MV-4-11 (cell line): ENCODE measurements around the gene CIB1.
A peak's percentile ranks its signal among the peaks of the same experiment; 100 is the strongest.
"Not testable (repeated sequence)": the region's sequence is repeated elsewhere in the genome, so short reads cannot be mapped to it uniquely, and the experiment has no call there.

ENCODE experiments used
- DNase-seq: peaks from one replicate; lab custom pipeline; 2025; lab: John Stamatoyannopoulos, UW

Gene CIB1

DNA sequence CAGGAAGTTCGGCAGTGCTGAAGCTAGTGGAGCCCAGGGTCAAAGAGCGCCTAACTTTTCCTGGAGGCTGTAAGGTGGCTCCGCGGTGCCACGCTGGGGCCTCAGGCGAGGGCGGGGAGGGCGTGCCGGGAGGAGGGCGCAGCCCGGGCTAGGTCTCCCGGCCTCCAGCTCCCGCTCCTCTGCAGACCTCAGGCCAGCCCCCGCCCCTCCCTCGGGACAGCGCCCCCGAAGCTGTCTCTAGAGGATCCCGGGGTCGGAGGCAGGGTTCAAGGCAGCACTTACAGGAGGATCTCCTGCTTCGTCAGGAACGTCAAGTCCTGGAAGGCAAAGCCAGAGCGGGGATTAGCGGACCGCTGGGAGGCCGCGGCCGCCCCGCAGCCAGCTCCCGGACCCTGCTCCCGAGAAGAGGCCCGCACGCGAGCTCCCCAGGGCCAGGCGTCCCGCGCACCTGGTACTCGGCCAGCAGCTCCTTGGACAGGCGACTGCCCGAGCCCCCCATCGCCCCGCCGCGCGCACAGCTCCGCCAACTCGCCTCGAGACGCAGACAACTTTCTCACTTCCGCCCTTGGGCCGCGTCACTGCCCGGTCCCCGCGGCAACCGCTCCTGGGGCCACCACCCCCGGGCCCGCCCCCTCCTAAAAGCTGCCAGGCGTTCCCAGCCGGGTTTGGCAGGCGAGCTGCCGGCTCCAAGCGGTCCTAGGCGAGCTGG is at the start of gene CIB1:
Gene CIB1 (minus strand): TSS at position 555 of the 709 bp plus-strand sequence. CDS start 56 bp downstream, at position 499.
- peak; percentile 94 for DNase-seq

DNA sequence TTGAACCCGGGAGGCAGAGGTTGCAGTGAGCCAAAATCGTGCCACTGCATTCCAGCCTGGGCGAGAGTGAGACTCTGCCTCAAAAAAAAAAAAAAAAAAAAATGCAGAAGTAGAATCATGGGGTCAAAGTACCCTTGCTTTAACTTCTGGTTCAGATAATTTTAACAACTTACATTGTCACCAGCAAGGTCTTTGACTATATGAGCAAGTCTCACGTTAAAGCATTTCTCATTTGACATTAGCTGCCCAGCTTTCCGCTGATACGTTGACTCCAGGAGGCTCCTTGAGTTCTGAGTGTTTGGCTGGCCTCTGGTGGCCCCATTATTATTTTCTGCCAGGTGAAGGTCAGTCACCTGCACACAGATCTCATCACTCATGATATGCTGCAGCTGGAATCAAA is 47.9 kb upstream of the CIB1 start:
- peak; percentile 25 for DNase-seq

DNA sequence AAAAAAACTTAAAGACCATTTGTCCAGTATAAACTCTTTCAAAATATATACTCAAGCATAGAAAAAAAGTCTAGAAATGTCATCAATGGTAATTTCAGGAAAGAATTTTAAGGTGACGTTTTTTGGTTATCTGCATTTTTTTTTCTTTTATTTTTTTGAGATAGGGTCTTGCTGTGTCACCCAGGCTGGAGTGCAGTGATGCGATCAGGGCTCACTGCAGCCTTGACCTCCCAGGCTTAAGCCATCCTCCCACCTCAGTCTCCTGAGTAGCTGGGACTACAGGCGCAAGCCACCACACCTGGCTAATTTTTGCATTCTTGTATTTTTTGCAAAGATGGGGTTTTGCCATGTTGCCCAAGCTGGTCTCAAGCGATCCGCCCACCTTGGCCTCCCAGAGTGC is 47.0 kb upstream of the CIB1 start:
- DNase-seq: not testable (repeated sequence)

DNA sequence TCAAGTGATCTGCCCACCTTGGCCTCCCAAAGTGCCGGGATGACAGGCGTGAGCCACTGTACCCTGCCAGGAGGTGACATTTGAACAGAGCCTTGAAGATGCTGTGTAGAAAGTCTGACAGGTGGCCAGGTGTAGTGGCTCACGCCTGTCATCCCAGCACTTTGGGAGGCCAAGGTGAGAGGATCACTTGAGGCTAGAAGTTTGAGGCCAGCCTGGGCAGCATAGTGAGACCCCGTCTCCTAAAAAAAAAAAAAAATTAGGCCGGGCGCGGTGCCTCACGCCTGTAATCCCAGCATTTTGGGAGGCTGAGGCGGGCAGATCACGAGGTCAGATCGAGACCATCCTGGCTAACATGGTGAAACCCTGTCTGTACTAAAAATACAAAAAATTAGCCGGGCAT is 44.7 kb upstream of the CIB1 start:
- not testable (repeated sequence) for DNase-seq

DNA sequence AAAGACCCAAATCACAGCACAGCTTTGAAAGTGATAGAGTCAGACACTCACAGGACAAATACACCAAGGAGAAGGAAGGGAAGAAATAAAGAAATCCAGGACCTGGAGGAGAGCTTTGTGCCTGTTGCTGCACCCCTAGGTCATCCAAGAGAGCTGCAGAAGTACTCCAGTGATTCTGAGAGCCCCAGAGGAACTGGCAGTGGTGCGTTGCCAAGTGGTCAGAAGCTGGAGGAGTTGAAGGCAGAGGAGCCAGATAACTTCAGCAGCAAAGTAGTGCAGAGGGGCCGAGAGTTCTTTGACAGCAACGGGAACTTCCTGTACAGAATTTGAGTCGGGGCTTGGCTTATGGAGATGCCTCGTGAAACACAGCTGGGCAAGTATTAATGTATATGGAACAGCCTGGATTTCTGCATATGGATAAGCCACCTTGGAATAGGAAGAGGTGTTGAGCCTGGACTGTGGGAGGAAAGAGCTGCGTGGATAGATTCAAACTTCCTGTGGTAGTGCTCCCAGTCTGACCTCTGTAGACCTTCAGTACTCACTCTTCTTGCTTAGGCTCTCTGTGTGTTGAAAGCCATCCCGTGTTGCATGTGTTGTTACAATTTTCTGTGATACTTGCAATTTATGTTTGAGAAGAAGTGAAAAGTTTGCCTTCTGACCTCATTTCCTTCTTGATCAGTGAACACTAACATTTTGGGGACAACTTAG is 37.9 kb upstream of the CIB1 start:
- no peak for DNase-seq

DNA sequence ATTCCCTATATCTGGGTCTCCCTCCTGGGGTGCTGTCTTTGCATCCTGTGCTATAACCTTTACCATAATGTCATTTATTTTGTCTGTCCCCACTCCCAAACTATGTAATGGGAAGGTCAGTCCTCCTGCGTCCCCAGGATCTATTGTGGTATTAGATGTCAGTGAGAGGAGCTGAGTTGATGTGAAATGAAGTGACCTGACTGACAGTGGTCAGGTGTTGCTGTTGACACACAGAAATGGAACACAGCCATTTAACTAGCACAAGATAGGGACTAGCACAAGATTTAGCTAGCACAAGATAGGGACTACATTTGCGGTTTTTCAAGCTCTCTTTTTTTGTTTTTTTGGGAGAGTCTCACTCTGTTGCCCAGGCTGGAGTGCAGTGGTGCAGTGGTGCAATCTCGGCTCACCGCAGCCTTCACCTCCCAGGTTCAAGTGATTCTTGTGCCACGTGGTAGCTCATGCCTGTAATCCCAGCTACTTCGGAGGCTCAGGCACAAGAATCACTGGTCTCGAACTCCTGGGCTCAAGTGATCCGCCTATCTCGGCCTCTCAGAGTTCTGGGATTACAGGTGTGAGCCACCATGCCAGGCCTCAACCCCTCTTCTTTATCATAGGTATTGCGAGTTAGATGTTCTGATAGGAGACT is 36.9 kb upstream of the CIB1 start:
- DNase-seq: no peak

DNA sequence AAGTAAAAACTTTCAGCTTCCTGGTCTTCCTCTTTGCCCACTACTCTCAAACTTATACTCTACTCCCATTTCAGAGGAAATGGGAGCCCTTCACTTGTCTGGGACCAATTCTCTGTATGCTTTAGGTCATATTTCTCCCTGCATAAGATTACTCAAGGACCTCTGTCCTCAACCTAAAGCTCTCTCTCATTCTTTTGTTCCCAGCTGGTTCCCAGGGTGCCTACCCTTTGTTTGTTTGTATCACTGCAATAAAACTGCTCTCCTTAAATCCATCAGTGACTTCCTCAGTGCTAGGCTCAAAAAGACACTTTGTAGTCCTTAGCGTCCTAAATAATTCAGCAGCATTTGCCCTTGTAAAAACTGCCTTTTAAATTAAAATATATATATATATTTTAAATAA is 34.7 kb upstream of the CIB1 start:
- DNase-seq: no peak

DNA sequence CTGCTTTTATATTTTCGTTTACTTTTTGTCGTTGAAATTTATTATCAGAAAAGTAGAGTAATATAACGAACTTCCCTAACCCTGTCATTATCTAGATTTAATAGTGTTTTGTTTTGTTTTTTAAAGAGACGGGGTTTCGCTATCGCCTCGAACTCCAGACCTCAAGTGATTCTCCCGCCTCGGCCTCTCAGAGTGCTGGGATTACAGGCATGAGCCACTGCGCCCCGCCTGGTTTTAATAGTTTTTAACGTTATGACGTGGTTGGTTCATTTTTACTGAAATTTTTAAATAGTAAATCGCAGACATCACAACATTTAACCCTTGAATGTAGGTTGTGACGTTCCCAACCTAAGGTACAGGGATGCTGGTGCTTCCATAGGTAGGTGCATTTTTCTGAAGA is 32.7 kb upstream of the CIB1 start:
- peak; percentile 10 for DNase-seq

DNA sequence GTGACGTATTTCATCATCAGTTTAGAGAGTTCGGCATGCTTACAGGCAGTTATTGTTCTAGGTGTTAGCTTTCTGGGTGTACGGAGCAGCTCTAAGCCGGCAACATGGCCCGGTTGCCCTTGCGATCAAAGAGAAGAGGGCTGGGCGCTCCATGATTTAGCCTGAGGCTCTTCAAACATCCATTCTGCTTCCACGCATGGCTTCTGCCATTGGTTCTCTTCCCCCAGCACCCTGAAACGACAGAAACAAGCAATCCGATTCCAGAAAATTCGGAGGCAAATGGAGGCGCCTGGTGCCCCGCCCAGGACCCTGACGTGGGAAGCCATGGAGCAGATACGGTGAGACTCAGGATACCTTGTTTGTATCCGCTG is 32.3 kb upstream of the CIB1 start:
- peak; percentile 10 for DNase-seq

DNA sequence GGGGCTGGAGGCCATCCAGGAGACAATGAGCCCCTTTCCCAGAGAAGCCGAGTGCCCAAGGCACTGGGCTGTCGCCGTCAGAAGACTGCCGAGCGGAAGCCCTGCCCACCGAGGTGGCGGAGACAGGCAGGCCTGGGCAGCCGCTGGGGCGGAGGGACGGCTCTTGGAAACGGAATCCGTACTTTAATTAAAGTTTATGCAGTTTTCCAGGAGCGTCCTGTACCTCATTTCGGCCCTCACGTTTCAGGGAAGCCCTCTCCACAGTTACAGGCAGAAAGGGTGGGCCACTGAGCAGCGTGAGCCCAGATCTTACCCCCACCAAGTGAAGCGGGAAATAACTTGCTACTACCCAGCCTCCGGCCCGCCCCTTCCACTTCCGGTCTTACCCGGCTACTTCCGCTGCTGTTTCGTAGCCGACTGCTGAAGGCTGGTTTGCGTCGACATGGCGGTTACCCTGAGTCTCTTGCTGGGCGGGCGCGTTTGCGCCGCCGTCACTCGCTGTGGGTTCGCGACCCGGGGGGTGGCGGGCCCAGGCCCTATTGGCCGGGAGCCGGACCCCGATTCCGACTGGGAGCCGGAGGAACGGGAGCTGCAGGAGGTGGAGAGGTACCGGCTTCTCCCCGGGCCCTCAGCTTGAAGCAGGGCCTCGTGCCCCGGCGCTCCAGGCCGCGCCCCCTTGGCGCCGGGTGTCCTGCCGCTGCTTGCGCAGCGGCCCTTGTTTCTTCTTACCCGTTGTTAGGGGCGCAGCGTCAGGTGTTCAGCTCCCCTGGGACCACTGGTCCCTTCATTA is 31.7 kb upstream of the CIB1 start, which contains the start of gene NGRN:
Gene NGRN (plus strand): TSS at position 402 of the 790 bp plus-strand sequence. CDS start 41 bp downstream, at position 443.
- DNase-seq: peak; percentile 90

DNA sequence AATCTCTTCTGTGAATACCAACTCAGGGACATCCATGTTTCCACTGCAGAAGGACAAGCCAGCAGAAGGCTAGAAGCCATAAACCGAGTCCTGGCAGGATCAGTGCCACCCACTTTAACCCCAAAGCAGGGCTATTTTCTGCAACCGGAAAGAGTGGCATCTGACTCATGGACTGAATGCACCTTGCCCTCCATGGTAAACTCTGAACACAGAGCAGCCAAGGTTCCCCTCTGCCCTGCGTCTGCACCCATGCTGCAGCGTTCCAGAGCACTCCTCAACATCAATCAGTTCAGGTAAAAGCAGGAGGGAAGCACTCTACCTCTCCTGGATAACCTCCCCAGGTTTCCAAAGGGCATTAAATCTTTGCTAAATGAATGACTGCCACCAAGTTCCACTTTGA is 30.9 kb upstream of the CIB1 start:
- DNase-seq: peak; percentile 36

DNA sequence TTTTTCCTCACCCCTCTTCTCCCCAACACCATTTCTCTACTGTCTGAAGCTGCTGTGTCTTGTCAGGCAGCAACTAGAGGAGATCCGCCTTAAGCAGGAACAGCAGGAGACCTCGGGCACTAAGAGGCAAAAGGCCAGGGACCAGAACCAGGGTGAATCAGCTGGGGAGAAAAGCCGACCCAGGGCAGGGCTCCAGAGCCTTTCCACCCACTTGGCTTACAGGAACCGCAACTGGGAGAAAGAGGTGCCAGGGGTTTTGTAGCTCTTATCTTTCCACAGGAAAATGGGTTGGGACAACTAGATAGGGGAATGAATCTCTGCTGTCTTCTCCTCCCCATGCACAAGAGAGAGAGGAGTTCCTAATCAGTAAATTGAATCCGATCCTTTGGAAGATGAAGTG is 28.7 kb upstream of the CIB1 start:
- no peak for DNase-seq

DNA sequence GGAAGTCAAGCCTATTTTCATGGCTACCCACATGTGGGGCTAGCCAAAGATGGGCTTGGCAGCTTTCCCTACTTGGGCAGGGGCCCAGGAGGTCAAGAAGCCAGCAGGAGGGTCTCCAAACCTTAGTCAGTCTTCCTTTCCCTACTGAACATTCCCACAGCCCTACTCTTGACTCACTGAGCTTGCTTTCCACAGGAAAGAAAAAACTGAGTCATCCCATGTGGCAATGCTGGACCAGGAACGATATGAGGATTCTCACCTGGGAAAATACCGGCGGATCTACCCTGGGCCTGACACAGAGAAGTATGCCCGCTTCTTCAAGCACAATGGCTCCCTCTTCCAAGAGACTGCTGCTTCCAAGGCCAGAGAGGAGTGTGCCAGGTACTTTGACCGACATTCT is 28.1 kb upstream of the CIB1 start:
- DNase-seq: no peak

DNA sequence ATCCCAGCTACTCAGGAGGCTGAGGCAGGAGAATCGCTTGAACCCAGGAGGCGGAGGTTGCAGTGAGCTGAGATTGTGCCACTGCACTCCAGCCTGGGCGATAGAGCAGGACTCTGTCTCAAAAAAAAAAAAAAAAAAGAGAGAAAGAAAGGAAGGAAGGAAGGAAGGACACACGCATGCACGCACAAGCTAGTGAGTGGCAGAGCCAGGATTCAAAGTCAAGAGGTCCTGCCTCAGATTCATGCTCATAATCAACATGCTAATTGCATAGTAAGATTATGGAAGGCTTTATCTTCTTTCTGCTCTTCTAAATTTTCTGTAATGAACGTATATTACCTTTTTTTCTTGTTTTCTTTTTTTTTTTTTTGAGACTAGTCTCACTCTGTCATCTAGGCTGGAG is 27.0 kb upstream of the CIB1 start:
- not testable (repeated sequence) for DNase-seq

DNA sequence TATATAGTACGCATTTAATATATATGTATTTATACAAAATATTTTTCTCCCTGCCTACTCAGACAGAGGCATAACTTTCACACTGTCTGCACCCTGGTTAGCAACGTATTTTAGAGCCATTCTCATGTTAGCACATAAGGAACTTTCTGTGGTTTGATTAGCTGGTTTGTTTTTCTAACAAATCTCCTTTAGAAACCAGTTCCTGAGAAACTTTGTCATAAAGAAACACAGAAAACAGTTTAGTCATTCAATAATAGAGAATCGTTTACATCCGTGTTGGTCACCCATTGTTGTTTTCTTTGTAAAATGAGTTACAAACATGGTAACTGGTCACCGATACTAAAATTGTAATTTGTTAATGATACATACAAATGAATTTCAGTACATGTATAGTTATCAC is 25.8 kb upstream of the CIB1 start:
- DNase-seq: no peak

DNA sequence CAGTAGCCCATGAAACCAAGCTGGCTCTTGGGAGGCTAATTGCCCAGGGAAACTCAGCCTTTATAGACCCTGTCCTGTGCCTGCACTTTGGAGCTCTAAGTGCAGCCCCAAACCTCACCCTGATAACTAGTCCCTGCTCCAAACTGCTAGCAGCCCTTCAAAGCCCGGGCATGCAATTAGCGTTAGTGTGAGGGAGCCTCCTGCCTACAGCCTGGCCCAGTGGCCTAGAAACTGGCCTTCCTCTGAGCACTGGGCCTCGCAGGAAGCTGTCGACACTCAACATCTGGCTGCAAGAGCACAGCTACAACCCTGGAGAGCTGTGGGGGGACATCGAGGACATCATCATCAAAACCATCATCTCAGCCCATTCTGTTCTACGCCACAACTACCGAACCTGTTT is 24.0 kb upstream of the CIB1 start:
- DNase-seq: no peak

DNA sequence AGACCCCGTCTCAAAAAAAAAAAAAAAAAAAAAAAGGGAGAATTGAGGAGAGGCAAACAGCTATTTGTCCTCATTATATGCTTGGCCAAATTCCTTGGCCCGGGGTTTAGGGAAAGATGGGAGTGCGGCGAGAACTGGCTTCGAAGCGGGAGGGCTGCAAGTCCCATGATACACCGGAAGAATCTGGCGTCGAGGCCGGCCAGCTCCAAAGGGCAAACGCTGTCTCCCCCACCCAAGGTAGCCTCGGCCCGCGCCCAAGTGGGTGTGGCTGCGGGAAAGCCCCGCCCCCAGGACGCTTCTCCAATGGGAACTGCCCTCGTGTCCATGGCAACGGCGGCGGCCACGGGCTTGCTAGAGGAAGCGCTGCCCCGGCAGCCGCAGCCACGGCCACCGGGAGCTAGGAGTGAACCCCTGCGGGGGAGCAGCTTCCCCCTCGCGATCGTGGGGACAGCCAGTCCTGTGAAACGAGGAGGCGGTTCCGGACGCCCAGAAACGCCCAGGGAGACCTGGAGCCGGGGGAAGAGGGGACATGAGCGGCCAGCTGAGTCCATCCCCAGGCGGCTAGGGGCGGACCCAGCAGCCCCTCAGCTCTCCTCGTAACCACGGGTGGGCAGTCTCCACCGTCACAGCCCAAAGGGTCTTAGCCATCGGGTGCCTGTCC is 15.6 kb upstream of the CIB1 start, which contains the start of gene TTLL13:
Gene TTLL13 (plus strand): TSS at position 354 of the 661 bp plus-strand sequence. CDS start 1,075 bp downstream, outside the sequence.
- DNase-seq: peak; percentile 89

DNA sequence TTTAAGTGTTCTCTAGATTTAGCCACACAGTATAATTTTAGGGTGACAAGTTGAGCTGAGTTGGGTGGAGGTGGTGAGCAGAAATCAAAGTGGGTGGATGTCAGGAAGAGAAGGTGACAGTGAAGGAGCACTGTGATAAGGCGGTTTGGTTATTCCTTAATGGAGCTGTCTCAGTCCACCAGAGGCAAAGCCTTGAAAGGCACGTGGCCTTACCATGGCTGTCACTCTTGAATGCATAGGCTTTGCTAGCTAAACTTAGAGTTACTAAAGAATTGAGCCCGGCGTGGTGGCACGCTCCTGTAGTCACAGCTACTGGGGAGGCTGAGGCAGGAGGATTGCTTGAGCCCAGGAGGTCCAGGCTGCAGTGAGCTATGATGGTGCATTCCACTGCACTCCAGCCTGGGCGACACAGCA is 15.1 kb upstream of the CIB1 start:
- no peak for DNase-seq

DNA sequence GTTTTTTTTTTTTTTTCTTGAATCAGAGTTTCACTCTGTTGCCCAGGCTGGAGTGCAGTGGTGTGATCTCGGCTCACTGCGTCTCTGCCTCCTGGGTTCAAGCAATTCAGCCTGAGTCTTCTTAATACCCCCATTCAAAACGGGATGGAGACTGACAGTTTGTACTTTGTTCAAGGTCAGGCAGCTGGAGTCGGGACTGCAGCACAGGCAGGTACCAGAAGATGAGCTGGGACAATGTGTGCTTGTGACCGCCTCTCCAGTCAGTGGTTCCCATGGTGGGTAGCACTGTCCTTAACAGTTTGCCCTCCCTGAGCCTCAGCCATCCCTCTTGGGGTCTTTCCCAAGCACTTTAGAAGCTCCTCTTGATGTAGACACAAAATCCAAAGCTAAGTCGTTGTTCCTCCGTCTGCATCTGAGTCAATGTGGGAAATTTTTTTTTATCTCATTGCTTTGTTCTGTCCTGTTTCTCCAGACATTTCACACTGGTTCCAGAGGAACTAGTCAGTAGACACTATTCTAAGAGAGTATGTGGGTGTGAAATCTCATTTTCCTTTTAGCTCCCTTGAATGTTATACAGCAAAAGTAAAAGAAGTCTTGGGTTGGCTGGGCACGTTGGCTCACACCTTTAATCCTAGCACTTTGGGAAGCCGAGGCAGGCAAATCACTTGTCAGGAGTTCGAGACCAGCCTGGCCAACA is 10.3 kb upstream of the CIB1 start:
- DNase-seq: no peak

DNA sequence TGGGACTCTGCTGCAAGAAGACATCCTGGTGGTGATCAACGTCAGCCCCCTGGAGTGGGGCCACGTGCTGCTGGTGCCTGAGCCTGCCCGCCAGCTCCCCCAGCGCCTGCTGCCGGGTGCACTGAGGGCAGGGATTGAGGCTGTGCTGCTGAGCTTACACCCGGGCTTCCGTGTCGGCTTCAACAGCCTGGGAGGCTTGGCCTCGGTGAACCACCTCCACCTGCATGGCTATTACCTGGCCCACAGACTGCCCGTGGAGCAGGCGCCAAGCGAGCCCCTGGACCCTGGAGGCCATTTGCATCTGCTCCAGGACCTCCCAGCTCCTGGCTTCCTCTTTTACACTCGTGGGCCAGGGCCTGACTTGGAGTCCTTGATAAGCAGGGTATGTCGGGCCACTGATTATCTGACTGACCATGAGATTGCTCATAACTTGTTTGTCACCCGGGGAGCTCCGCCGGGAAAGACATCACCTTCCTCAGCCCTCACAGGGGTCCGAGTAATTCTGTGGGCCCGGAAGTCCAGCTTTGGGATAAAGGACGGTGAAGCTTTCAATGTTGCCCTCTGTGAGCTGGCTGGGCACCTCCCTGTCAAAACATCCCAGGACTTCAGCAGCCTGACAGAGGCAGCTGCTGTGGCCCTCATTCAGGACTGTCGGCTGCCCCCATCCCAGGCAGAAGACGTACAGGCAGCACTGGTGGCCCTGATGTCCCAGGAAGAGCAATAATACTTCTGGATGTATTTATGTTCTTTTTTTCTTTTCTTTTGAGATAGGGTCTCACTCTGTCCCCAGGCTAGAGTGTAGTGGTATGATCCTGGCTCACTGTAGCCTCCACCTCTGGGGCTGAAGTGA is 7.8 kb upstream of the CIB1 start:
- DNase-seq: no peak
